ENCODE results near the gene SLC27A5.
A peak's percentile ranks its signal among the peaks of the same experiment; 100 is the strongest.

The SLC27A5 gene

GRCh38 chr19:58521651-58522050 lies 9.9 kb upstream of the SLC27A5 start:
- ChIA-PET CTCF (interaction anchor here (0.7 to 9.3 kb wide), 6 partner anchors 11 to 59 kb away, joined by 3 to 109 read pairs (median 36); partner anchors contain the start of genes CHMP2A and SLC27A5), POLR2A (interaction anchor here (1.4 to 3.8 kb wide), 3 partner anchors 9 to 23 kb away, joined by 5 to 37 read pairs (median 7); partner anchors contain the start of gene TRIM28)
- no peak overlapping the region for H3K4me3 ChIP-seq (ENCODE audit: low read depth, low read length)
- no peak for DNase-seq (ENCODE audit: low read depth, low spot score)
- TF ChIP-seq CTCF (IDR thresholded peaks at IDR 0.05; ENCODE audit: insufficient read depth, low read length, missing control alignments), result no peak

GRCh38 chr19:58520257-58520599 lies 8.4 kb upstream of the SLC27A5 start:
- POLR2A ChIA-PET, result interaction anchor here (0.6 to 3.8 kb wide), 11 partner anchors 12 to 242 kb away, joined by 3 to 37 read pairs (median 5); partner anchors contain the start of genes CHMP2A, TRIM28, ZNF584 and ZNF8
- DNase-seq (ENCODE audit: low read depth, low spot score), result no peak
- peak overlapping the region; percentile 89 for H3K4me3 ChIP-seq (ENCODE audit: low read depth, low read length)
- TF ChIP-seq CTCF (IDR thresholded peaks at IDR 0.05; ENCODE audit: insufficient read depth, low read length, missing control alignments), result no peak
- CTCF ChIA-PET, result interaction anchor here (0.6 to 9.3 kb wide), 17 partner anchors 8 to 89 kb away, joined by 3 to 109 read pairs (median 10); partner anchors contain the start of genes CHMP2A, SLC27A5, TRIM28 and UBE2M

GRCh38 chr19:58519355-58520256 lies 7.8 kb upstream of the SLC27A5 start, which contains the start of gene ZBTB45:
Gene ZBTB45 (minus strand): TSS chr19:58519810. CDS start chr19:58517673, 2,137 bp downstream.
- ChIA-PET POLR2A (interaction anchor here (0.6 to 3.8 kb wide), 15 partner anchors 9 to 241 kb away, joined by 3 to 37 read pairs (median 4); partner anchors contain the start of genes CHMP2A, TRIM28, ZNF132 and ZNF497), CTCF (interaction anchor here (0.6 to 9.3 kb wide), 27 partner anchors 9 to 363 kb away, joined by 3 to 109 read pairs (median 7); partner anchors contain the start of genes CHMP2A, SLC27A5, TRIM28 and UBE2M)
- TF ChIP-seq CTCF (IDR thresholded peaks at IDR 0.05; ENCODE audit: insufficient read depth, low read length, missing control alignments), result peak; percentile 90
- peak within 1 kb of the TSS; percentile 89 for H3K4me3 ChIP-seq (ENCODE audit: low read depth, low read length)
- DNase-seq (ENCODE audit: low read depth, low spot score), result peak; percentile 83

DNA sequence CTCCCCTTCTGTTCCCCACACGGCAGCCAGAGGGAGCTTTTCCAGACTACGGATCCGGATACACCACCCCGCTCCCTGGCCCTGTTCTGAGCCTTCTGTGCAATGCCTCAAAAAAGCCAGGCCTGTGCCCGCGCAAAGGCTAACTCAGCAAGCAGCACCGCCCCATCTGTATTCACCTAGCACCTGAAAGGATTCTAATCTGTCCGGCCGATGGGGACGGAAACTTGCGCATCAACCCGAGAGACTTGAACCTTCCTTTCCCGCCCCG lies 7.2 kb upstream of the SLC27A5 start:
- peak overlapping the region; percentile 89 for H3K4me3 ChIP-seq (ENCODE audit: low read depth, low read length)
- ChIA-PET POLR2A (interaction anchor here (0.7 to 3.8 kb wide), 5 partner anchors 19 to 79 kb away, joined by 3 to 37 read pairs (median 7); partner anchors contain the start of genes CHMP2A, TRIM28 and ZNF132), CTCF (interaction anchor here (0.6 to 9.3 kb wide), 24 partner anchors 8 to 362 kb away, joined by 3 to 109 read pairs (median 7); partner anchors contain the start of genes CHMP2A, SLC27A5, TRIM28 and UBE2M)
- DNase-seq (ENCODE audit: low read depth, low spot score), result no peak
- peak; percentile 91 for TF ChIP-seq CTCF (IDR thresholded peaks at IDR 0.05; ENCODE audit: insufficient read depth, low read length, missing control alignments)

- ChIA-PET CTCF (interaction anchor here (0.6 to 9.3 kb wide), 24 partner anchors 8 to 362 kb away, joined by 3 to 109 read pairs (median 7); partner anchors contain the start of genes CHMP2A, SLC27A5, TRIM28 and UBE2M), POLR2A (interaction anchor here (0.7 to 3.8 kb wide), 5 partner anchors 18 to 78 kb away, joined by 3 to 37 read pairs (median 7); partner anchors contain the start of genes CHMP2A, TRIM28 and ZNF132)
- no peak for DNase-seq (ENCODE audit: low read depth, low spot score)
- no peak for TF ChIP-seq CTCF (IDR thresholded peaks at IDR 0.05; ENCODE audit: insufficient read depth, low read length, missing control alignments)
- peak overlapping the region; percentile 89 for H3K4me3 ChIP-seq (ENCODE audit: low read depth, low read length)
Observed at GRCh38 chr19:58518256-58519086, 6.7 kb upstream of the SLC27A5 start.
